Naive thymus-derived CD4-positive, alpha-beta T cell (primary cell): Measurements from ENCODE around the gene CCDC3. TPM values are rescaled to one million over a fixed set of nuclear protein-coding genes. Genes with fewer than 3 reads are reported as not detected.

Source experiments
- ATAC-seq: fragments of 150-1000 bp; cut with Tn5 transposase; 2 replicates; pipeline ENCODE4 v1.10.0; 2021; ENCODE audit warnings: mild to moderate bottlenecking, moderate library complexity
- CTCF ChIA-PET: fragments of 350-600 bp; sonication (Branson Sonifier 250); formaldehyde crosslinking; loops from one replicate; lab custom pipeline; 2021; ENCODE audit warnings: antibody characterized with exemption; lab: Charles Lee
- POLR2A ChIA-PET: fragments of 350-600 bp; sonication (Branson Sonifier 250); formaldehyde crosslinking; loops from one replicate; lab custom pipeline; 2021; ENCODE audit warnings: antibody characterized with exemption, inconsistent platforms; lab: Charles Lee
- DNase-seq, 9 donors: peaks; one replicate each; pipeline versions ENCODE4 v3.0.0 to v3.0.0-alpha.2; 2020 to 2022; ENCODE audit warnings: mixed read lengths in 1 of 9
- H3K27ac ChIP-seq: one replicate; pipeline ENCODE4 v1.7.0; 2013; ENCODE audit warnings: mild to moderate bottlenecking, low read depth, low read length, moderate library complexity
- H3K27me3 ChIP-seq, 2 donors: one replicate each; pipeline ENCODE4 v1.7.0; 2013; ENCODE audit warnings: low read length in 2 of 2, mild to moderate bottlenecking in 2 of 2, moderate library complexity in 2 of 2; ENCODE audit not compliant: control insufficient read depth in 2 of 2, insufficient read depth in 2 of 2
- H3K36me3 ChIP-seq, 3 experiments: 1 replicate in 2 of 3; 2 replicates in 1 of 3; pipeline ENCODE4 v1.7.0; 2013; ENCODE audit warnings: low read length in 3 of 3, mild to moderate bottlenecking in 3 of 3, moderate library complexity in 1 of 3; ENCODE audit not compliant: insufficient read depth in 3 of 3, control insufficient read depth in 2 of 3
- H3K4me1 ChIP-seq, 2 donors: one replicate each; pipeline ENCODE4 v1.7.0; 2013; ENCODE audit warnings: low read length in 2 of 2, mild to moderate bottlenecking in 2 of 2, moderate library complexity in 1 of 2; ENCODE audit not compliant: control insufficient read depth in 2 of 2, insufficient read depth in 2 of 2
- H3K4me3 ChIP-seq: 2 replicates; pipeline ENCODE4 v1.7.0; 2013; ENCODE audit warnings: mild to moderate bottlenecking, low read length
- H3K9me3 ChIP-seq, 3 experiments: 1 replicate in 2 of 3; 2 replicates in 1 of 3; pipeline ENCODE4 v1.7.0; 2013; ENCODE audit warnings: low read length in 3 of 3; ENCODE audit not compliant: control insufficient read depth in 2 of 3
- H3K27ac Mint-ChIP-seq, 9 donors: one replicate each; pipeline ENCODE4 v1.8.0; 2020 to 2022; ENCODE audit warnings: mixed read lengths in 9 of 9, mild to moderate bottlenecking in 8 of 9, moderate library complexity in 5 of 9, inconsistent platforms in 2 of 9
- H3K27me3 Mint-ChIP-seq, 5 donors: one replicate each; pipeline ENCODE4 v1.8.0; 2021 to 2022; ENCODE audit warnings: mixed read lengths in 5 of 5, mild to moderate bottlenecking in 1 of 5
- H3K36me3 Mint-ChIP-seq, 5 donors: one replicate each; pipeline ENCODE4 v1.8.0; 2020 to 2022; ENCODE audit warnings: mixed read lengths in 5 of 5, mild to moderate bottlenecking in 3 of 5, inconsistent platforms in 1 of 5
- H3K4me1 Mint-ChIP-seq, 7 donors: one replicate each; pipeline ENCODE4 v1.8.0; 2020 to 2022; ENCODE audit warnings: mixed read lengths in 7 of 7, mild to moderate bottlenecking in 3 of 7, inconsistent platforms in 1 of 7
- H3K4me3 Mint-ChIP-seq, 10 donors: one replicate each; pipeline ENCODE4 v1.8.0; 2020 to 2022; ENCODE audit warnings: mild to moderate bottlenecking in 10 of 10, mixed read lengths in 10 of 10, moderate library complexity in 6 of 10, inconsistent platforms in 2 of 10
- H3K9me3 Mint-ChIP-seq, 11 donors: one replicate each; pipeline ENCODE4 v1.8.0; 2020 to 2022; ENCODE audit warnings: mixed read lengths in 11 of 11, mild to moderate bottlenecking in 4 of 11, inconsistent platforms in 1 of 11, moderate library complexity in 1 of 11
- intact Hi-C, 2 donors: fragments of 100-400 bp; cut with micrococcal nuclease; formaldehyde crosslinking; loops; one replicate each; pipeline ENCODE4 v1.15.1; 2023
- polyA plus RNA-seq, 2 donors: library from polyadenylated mRNA; unstranded; fragments of 300-500 nt; fragmentation: Illumina TruSeq; gene quantifications; one replicate each; pipeline ENCODE4 v1.2.3, GENCODE V29; 2021
- total RNA-seq, 6 experiments: library from RNA in 5 of 6; stranded (reverse) in 5 of 6; gene quantifications; 1 replicate in 5 of 6; 2 replicates in 1 of 6; pipeline ENCODE4 v1.2.3 and lab custom pipeline; 2021 to 2026

Gene CCDC3
- total RNA-seq (under 1 TPM in 1 of 5 experiments, not detected in 4; 0.31 TPM), polyA plus RNA-seq (not detected), total RNA-seq (lab: John Stamatoyannopoulos, UW) (not detected)

DNA sequence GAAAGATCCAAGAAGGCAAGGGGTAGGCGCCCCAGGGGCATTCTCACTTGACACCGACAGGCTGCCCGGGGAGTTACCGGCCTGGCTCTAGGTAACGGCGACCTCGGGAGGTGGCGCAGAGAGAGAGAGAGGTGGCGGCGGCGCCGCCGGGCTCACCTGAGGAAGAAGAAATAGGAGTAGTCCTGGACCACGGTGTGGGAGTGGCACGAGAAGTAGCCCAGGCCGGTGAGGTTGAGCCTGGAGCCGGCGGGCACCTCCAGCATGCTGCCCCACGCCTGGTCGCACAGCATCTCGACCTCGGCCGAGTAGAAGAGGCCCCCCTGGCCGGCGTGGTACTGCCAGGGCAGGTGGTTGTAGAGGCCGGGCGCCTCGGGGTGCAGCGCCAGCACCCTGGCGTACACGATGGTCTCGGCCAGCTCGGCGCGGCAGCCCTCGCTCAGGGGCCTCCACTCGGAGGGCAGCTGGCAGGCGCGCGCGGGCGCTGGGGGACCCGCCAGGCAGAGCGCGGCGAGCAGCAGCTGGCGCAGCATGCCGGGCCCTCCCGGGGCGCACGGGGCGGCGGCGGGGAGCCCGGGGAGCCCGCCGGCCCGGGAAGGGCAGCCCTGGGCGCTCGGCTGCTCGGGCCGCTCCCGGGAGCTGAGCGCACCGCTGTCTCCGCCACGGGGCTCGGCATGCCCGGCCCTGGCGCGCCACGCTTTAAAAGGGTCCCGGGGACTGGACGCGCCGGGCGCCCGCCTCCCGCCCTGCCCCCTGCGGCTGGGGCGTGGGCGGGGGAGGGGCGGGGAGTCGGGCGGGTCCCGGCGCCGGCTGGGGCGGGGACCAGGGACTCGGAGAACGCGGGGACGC, at the start of gene CCDC3:
CCDC3 (minus strand) TSS at position 673 of the 846 bp plus-strand sequence; CDS start at position 530, 143 bp downstream.
- Mint-ChIP-seq H3K4me3 (peak within 1 kb of the TSS; percentile 34 to 83 (median 51)), H3K27me3 (peaks cover 59 to 75% (median 70%) of the 10 kb centered on the region in 5 donors), H3K4me1 (peaks cover 0 to 14% (median 9%) of the 10 kb centered on the region in 7 donors), H3K9me3 (peaks cover 0 to 11% (median 0%) of the 10 kb centered on the region in 11 donors), H3K27ac (no peak within 1 kb of the TSS), H3K36me3 (peaks cover 0 to 10% (median 0%) of the 10 kb centered on the region in 5 donors)
- no peaks in the 10 kb centered on the region for H3K36me3 ChIP-seq
- ChIA-PET POLR2A (no interaction called here), CTCF (no interaction called here)
- no peak within 1 kb of the TSS for H3K4me3 ChIP-seq
- H3K27ac ChIP-seq = no peak within 1 kb of the TSS
- DNase-seq = peak in 1 of 9 donors; percentile 22
- no peaks in the 10 kb centered on the region for H3K9me3 ChIP-seq
- no peak for ATAC-seq
- H3K4me1 ChIP-seq = no peaks in the 10 kb centered on the region
- intact Hi-C loops = no loop called here
- H3K27me3 ChIP-seq = peaks cover 0 to 4% of the 10 kb centered on the region in 2 donors

- POLR2A ChIA-PET = no interaction called here
Observed at GRCh38 chr10:13051126-13051694, 49.7 kb upstream of the CCDC3 start.

GRCh38 chr10:13049774-13050420, 48.4 kb upstream of the CCDC3 start:
- Histone ChIP-seq H3K27me3 (no peaks in the 10 kb centered on the region), H3K36me3 (no peaks in the 10 kb centered on the region), H3K9me3 (no peaks in the 10 kb centered on the region), H3K4me3 (no peak overlapping the region), H3K27ac (no peak overlapping the region), H3K4me1 (no peaks in the 10 kb centered on the region)
- peaks cover 7 to 20% (median 14%) of the 10 kb centered on the region in 5 donors for H3K27me3 Mint-ChIP-seq
- intact Hi-C loops = no loop called here
- POLR2A ChIA-PET = no interaction called here
- ATAC-seq (no peak), DNase-seq (no peak)
- H3K27ac Mint-ChIP-seq = no peak overlapping the region
- H3K4me1 Mint-ChIP-seq = no peaks in the 10 kb centered on the region
- H3K36me3 Mint-ChIP-seq = no peaks in the 10 kb centered on the region
- no peak overlapping the region for H3K4me3 Mint-ChIP-seq
- CTCF ChIA-PET = no interaction called here
- H3K9me3 Mint-ChIP-seq = peaks cover 0 to 1% (median 0%) of the 10 kb centered on the region in 11 donors

More at GRCh38 chr10:13051126-13051694, 49.7 kb upstream of the CCDC3 start:
- no peaks in the 10 kb centered on the region for H3K36me3 ChIP-seq
- no peak overlapping the region for H3K4me3 ChIP-seq
- Mint-ChIP-seq H3K4me1 (no peaks in the 10 kb centered on the region), H3K27me3 (peaks cover 9 to 24% (median 16%) of the 10 kb centered on the region in 5 donors), H3K4me3 (no peak overlapping the region), H3K9me3 (peaks cover 0 to 1% (median 0%) of the 10 kb centered on the region in 11 donors), H3K36me3 (peaks cover 0 to 3% (median 0%) of the 10 kb centered on the region in 5 donors), H3K27ac (no peak overlapping the region)
- ATAC-seq = no peak
- no peaks in the 10 kb centered on the region for H3K9me3 ChIP-seq
- intact Hi-C loops = no loop called here
- no peaks in the 10 kb centered on the region for H3K27me3 ChIP-seq
- CTCF ChIA-PET = no interaction called here
- no peak overlapping the region for H3K27ac ChIP-seq
- no peaks in the 10 kb centered on the region for H3K4me1 ChIP-seq
- DNase-seq = no peak

GRCh38 chr10:13048762-13049161, 47.2 kb upstream of the CCDC3 start:
- Histone ChIP-seq H3K27me3 (no peaks in the 10 kb centered on the region), H3K4me3 (no peak overlapping the region), H3K27ac (no peak overlapping the region), H3K4me1 (no peaks in the 10 kb centered on the region), H3K36me3 (no peaks in the 10 kb centered on the region), H3K9me3 (no peaks in the 10 kb centered on the region)
- H3K27me3 Mint-ChIP-seq = peaks cover 5 to 16% (median 11%) of the 10 kb centered on the region in 5 donors
- ChIA-PET POLR2A (no interaction called here), CTCF (interaction anchor here (0.7 kb wide), 2 partner anchors 10 to 1570 kb away, joined by 3 read pairs; no protein-coding TSS in a partner anchor)
- peaks cover 0 to 5% (median 0%) of the 10 kb centered on the region in 11 donors for H3K9me3 Mint-ChIP-seq
- ATAC-seq = no peak
- no peak overlapping the region for H3K4me3 Mint-ChIP-seq
- intact Hi-C loops = no loop called here
- H3K4me1 Mint-ChIP-seq = no peaks in the 10 kb centered on the region
- no peak for DNase-seq
- H3K36me3 Mint-ChIP-seq = no peaks in the 10 kb centered on the region
- no peak overlapping the region for H3K27ac Mint-ChIP-seq

GRCh38 chr10:13047529-13048206, 46.2 kb upstream of the CCDC3 start:
- Histone ChIP-seq H3K27me3 (no peaks in the 10 kb centered on the region), H3K4me3 (no peak overlapping the region), H3K4me1 (no peaks in the 10 kb centered on the region), H3K27ac (no peak overlapping the region), H3K36me3 (no peaks in the 10 kb centered on the region), H3K9me3 (no peaks in the 10 kb centered on the region)
- DNase-seq (no peak), ATAC-seq (no peak)
- no peaks in the 10 kb centered on the region for H3K4me1 Mint-ChIP-seq
- peaks cover 0 to 8% (median 1%) of the 10 kb centered on the region in 11 donors for H3K9me3 Mint-ChIP-seq
- CTCF ChIA-PET = no interaction called here
- no peak overlapping the region for H3K27ac Mint-ChIP-seq
- peaks cover 5 to 16% (median 13%) of the 10 kb centered on the region in 5 donors for H3K27me3 Mint-ChIP-seq
- no peaks in the 10 kb centered on the region for H3K36me3 Mint-ChIP-seq
- intact Hi-C loops = no loop called here
- H3K4me3 Mint-ChIP-seq = no peak overlapping the region
- POLR2A ChIA-PET = no interaction called here

GRCh38 chr10:13046851-13047528, 45.5 kb upstream of the CCDC3 start:
- ChIA-PET POLR2A (no interaction called here), CTCF (no interaction called here)
- no peak for DNase-seq
- Mint-ChIP-seq H3K27ac (no peak overlapping the region), H3K4me3 (no peak overlapping the region), H3K9me3 (peaks cover 0 to 8% (median 1%) of the 10 kb centered on the region in 11 donors), H3K27me3 (peaks cover 5 to 16% (median 14%) of the 10 kb centered on the region in 5 donors), H3K4me1 (no peaks in the 10 kb centered on the region), H3K36me3 (no peaks in the 10 kb centered on the region)
- no peak overlapping the region for H3K27ac ChIP-seq
- H3K4me3 ChIP-seq = no peak overlapping the region
- no peaks in the 10 kb centered on the region for H3K9me3 ChIP-seq
- intact Hi-C loops = no loop called here
- no peak for ATAC-seq
- no peaks in the 10 kb centered on the region for H3K36me3 ChIP-seq
- no peaks in the 10 kb centered on the region for H3K4me1 ChIP-seq
- no peaks in the 10 kb centered on the region for H3K27me3 ChIP-seq
